K562 (cell line): Measurements from ENCODE around the gene BCL11A. TPM values are rescaled to one million over a fixed set of nuclear protein-coding genes. Genes with fewer than 3 reads are reported as not detected.

Experiments
- ATAC-seq: fragments of 200-7000 bp; cut with Tn5 transposase; 3 replicates; pipeline ENCODE4 v1.9.1; 2020; ENCODE audit warnings: moderate library complexity
- BruUV-seq: library from RNA; stranded (reverse); fragments of 400-500 nt; replicated peaks from 2 replicates; lab custom pipeline; 2021; lab: Mats Ljungman, UMichigan
- CTCF ChIA-PET: fragments of 300-600 bp; formaldehyde crosslinking; extraction: SDS; loops from one replicate; lab custom pipeline; 2021; ENCODE audit warnings: low intra/inter-chr PET ratio; lab: Yijun Ruan, JAX
- POLR2A ChIA-PET: fragments of 300-600, 350-650 bp; sonication (Branson Sonifier 250); formaldehyde crosslinking; extraction: SDS; loops from one replicate; lab custom pipeline; 2021; ENCODE audit warnings: antibody characterized with exemption, inconsistent platforms; lab: Yijun Ruan, JAX
- DNase-seq, 4 experiments: peaks; one replicate each; pipeline versions ENCODE4 v3.0.0 to v3.0.0-alpha.2; 2011 to 2018; ENCODE audit warnings: low spot score in 3 of 4, mixed read lengths in 3 of 4; ENCODE audit errors: extremely low read depth in 1 of 4
- FAIRE-seq: peaks from 2 replicates; lab custom pipeline; 2011; peaks lifted over from hg19 to GRCh38; lab: Jason Lieb, UNC
- H2AFZ ChIP-seq: 2 replicates; pipeline ENCODE4 v1.6.0; 2011; ENCODE audit warnings: low read depth, low read length, control low read depth, inconsistent platforms
- H3K27ac ChIP-seq: fragments of 200-600 bp; 3 replicates; pipeline ENCODE4 v1.8.0; 2011; ENCODE audit warnings: low read depth, mild to moderate bottlenecking, control low read depth, inconsistent platforms, low read length, moderate library complexity, mixed read lengths; ENCODE audit errors: extremely low read depth
- H3K27me3 ChIP-seq, 2 experiments: fragments of 300-600 bp in 1 of 2; 2 replicates in 1 of 2; 3 replicates in 1 of 2; pipeline versions ENCODE4 v1.6.0 to v1.8.0; 2011; ENCODE audit warnings: inconsistent platforms in 2 of 2, low read length in 2 of 2, mild to moderate bottlenecking in 1 of 2, mixed read lengths in 1 of 2, moderate library complexity in 1 of 2; ENCODE audit not compliant: control insufficient read depth in 2 of 2, insufficient read depth in 2 of 2
- H3K36me3 ChIP-seq: fragments of 300-600 bp; 3 replicates; pipeline ENCODE4 v1.8.0; 2011; ENCODE audit warnings: mild to moderate bottlenecking, low read length, inconsistent platforms; ENCODE audit not compliant: control insufficient read depth, insufficient read depth
- H3K4me1 ChIP-seq, 2 experiments: fragments of 200-600 bp in 1 of 2; replicated peaks in 1 of 2; 2 replicates in 1 of 2; 3 replicates in 1 of 2; pipeline versions ENCODE4 v1.5.1 to v1.8.0; 2011; ENCODE audit warnings: inconsistent platforms in 2 of 2, low read length in 2 of 2, mild to moderate bottlenecking in 1 of 2, mixed read lengths in 1 of 2, moderate library complexity in 1 of 2; ENCODE audit not compliant: control insufficient read depth in 2 of 2, insufficient read depth in 2 of 2
- H3K4me2 ChIP-seq: 2 replicates; pipeline ENCODE4 v1.6.1; 2011; ENCODE audit warnings: low read length, control low read depth, inconsistent platforms, mixed read lengths; ENCODE audit not compliant: insufficient read depth
- H3K4me3 ChIP-seq: fragments of 200-600 bp; sonication (generic), shearing (Covaris generic); 2 replicates; pipeline ENCODE4 v1.5.1; 2016; ENCODE audit warnings: control low read depth, inconsistent platforms
- H3K79me2 ChIP-seq: fragments of 200-600 bp; 3 replicates; pipeline ENCODE4 v1.8.0; 2011; ENCODE audit warnings: low read length, inconsistent platforms; ENCODE audit not compliant: control insufficient read depth, insufficient read depth
- H3K9ac ChIP-seq, 2 experiments: 2 replicates each; pipeline versions ENCODE4 v1.6.0 to v1.6.1; 2011; ENCODE audit warnings: low read depth in 2 of 2, low read length in 2 of 2, control low read depth in 1 of 2, inconsistent platforms in 1 of 2, mild to moderate bottlenecking in 1 of 2, mixed read lengths in 1 of 2; ENCODE audit not compliant: insufficient read depth in 1 of 2
- H3K9me1 ChIP-seq: one replicate; pipeline ENCODE4 v1.6.0; 2011; ENCODE audit warnings: inconsistent platforms, mild to moderate bottlenecking, low read length, moderate library complexity; ENCODE audit not compliant: control insufficient read depth, insufficient read depth
- H3K9me3 ChIP-seq: replicated peaks from 2 replicates; pipeline ENCODE4 v1.5.1; 2011; ENCODE audit warnings: low read depth, low read length, inconsistent platforms; ENCODE audit not compliant: control insufficient read depth, insufficient read depth
- H4K20me1 ChIP-seq: replicated peaks from 2 replicates; pipeline ENCODE4 v1.6.1; 2011; ENCODE audit warnings: low read length, inconsistent platforms, mixed read lengths; ENCODE audit not compliant: control insufficient read depth, insufficient read depth
- CAMTA2 ChIP-seq: fragments of 250-450 bp; sonication (Bioruptor Pico); conservative IDR thresholded peaks from 2 replicates; pipeline ENCODE4 v1.5.1; 2022
- HNRNPUL1 ChIP-seq: fragments of 200-400 bp; formaldehyde crosslinking; IDR thresholded peaks from 2 replicates; pipeline ENCODE4 v1.6.1; 2017; ENCODE audit warnings: low read length
- NEUROD1 ChIP-seq: fragments of 150-350 bp; IDR thresholded peaks from 2 replicates; pipeline ENCODE4 v1.6.1; 2014; ENCODE audit warnings: borderline replicate concordance, low read length, low read depth; ENCODE audit not compliant: partially characterized antibody
- POLR2AphosphoS5 ChIP-seq: IDR thresholded peaks from 2 replicates; pipeline ENCODE4 v1.6.1; 2011; ENCODE audit warnings: mild to moderate bottlenecking, low read depth, low read length, moderate library complexity; ENCODE audit not compliant: control insufficient read depth, insufficient read depth
- PTBP1 ChIP-seq: fragments of 200-400 bp; formaldehyde crosslinking; IDR thresholded peaks from 2 replicates; pipeline ENCODE4 v1.6.1; 2017; ENCODE audit warnings: low read depth, low read length
- RBFOX2 ChIP-seq: fragments of 200-400 bp; formaldehyde crosslinking; IDR thresholded peaks from 2 replicates; pipeline ENCODE4 v1.6.1; 2017; ENCODE audit warnings: low read depth, mild to moderate bottlenecking, low read length, moderate library complexity
- SOX6 ChIP-seq: fragments of 450-650 bp; IDR thresholded peaks from 2 replicates; pipeline ENCODE4 v1.6.1; 2014; ENCODE audit warnings: mild to moderate bottlenecking
- ZC3H11A ChIP-seq: IDR thresholded peaks from 2 replicates; pipeline ENCODE4 v1.6.1; 2012; ENCODE audit warnings: low read depth, low read length, improper control_type of control experiment
- ZSCAN29 ChIP-seq: fragments of 450-650 bp; IDR thresholded peaks from 2 replicates; pipeline ENCODE4 v1.6.1; 2017
- WGBS: fragments of 100-300 bp; shearing (Covaris generic); methylation state at CpG from one replicate; pipeline ENCODE4 v1.1.6; 2016; ENCODE audit warnings: low coverage, mixed read lengths; ENCODE audit not compliant: insufficient coverage; ENCODE audit errors: missing lambda C conversion rate; 5-methylcytosine and 5-hydroxymethylcytosine counted together
- in situ Hi-C: fragments of 300-500 bp; cut with MboI; formaldehyde crosslinking; loops from 4 replicates; pipeline ENCODE4 v1.15.0; 2018; ENCODE audit warnings: inconsistent platforms, mixed read lengths
- intact Hi-C: fragments of 100-400 bp; cut with micrococcal nuclease; formaldehyde crosslinking; loops from 2 replicates; pipeline ENCODE4 v1.14.2; 2022
- polyA plus RNA-seq, 8 experiments: library from polyadenylated mRNA; depleted of rRNA in 4 of 8; stranded (reverse) in 5 of 8; unstranded in 3 of 8; fragments of >200 nt; fragmentation: Nextera tagmentation in 2 of 8; fragmentation: Illumina TruSeq in 1 of 8; extraction: Ambion mirVana in 2 of 8; extraction: Trizol in 1 of 8; gene quantifications; 2 replicates each; pipeline versions ENCODE4 v1.2.1 to v1.2.3, GENCODE V29; 2011 to 2014; ENCODE audit warnings: inconsistent platforms in 1 of 8, missing spikeins in 1 of 8
- total RNA-seq, 7 experiments: library from RNA; depleted of rRNA in 6 of 7; stranded (reverse); fragments of >200 nt in 6 of 7; fragmentation: Illumina TruSeq in 2 of 7; extraction: Trizol in 2 of 7; gene quantifications; 2 replicates each; pipeline versions ENCODE4 v1.2.1 to v1.2.3, GENCODE V29; 2011 to 2021; ENCODE audit warnings: low replicate concordance in 1 of 7
- TF ChIP-seq, protein P1 (sequence below), 2 experiments: IDR thresholded peaks; 2 replicates each; pipeline ENCODE4 v1.6.1; 2012; ENCODE audit warnings: improper control_type of control experiment in 2 of 2, low read depth in 2 of 2, low read length in 2 of 2, borderline replicate concordance in 1 of 2
- TF ChIP-seq, protein P2 (sequence below), 2 experiments: fragments of 450-650 bp; formaldehyde crosslinking in 1 of 2; IDR thresholded peaks; 2 replicates each; pipeline versions ENCODE4 v1.4.0 to v1.6.1; 2014 to 2020; ENCODE audit warnings: mild to moderate bottlenecking in 2 of 2, borderline replicate concordance in 1 of 2, low read depth in 1 of 2

The BCL11A gene
- total and polyA plus RNA-seq, 9 of the 15 experiments (the other 6 are each of a cell fraction or from before 2014, with no cell fraction given): 0.13 TPM; not detected in 8

DNA sequence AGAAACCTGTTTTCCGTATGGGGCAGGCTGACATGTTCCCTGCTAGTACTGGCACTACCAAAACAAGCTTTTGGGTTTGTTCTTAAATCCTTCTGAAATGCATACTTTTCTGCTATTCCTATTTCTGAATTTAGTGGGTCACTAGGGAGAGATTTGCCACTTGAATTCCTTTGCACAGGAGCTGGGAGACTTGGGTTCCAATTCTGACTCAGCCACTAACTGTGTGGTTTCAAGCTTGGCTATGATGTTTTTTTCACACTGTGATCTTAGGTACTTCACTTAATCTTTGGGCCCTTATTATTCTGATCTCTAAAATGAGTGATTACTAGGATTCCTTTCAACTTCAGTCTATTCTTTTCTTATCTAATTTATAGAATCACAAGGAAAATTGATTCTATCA, 105.5 kb downstream of the BCL11A start:
- Histone ChIP-seq H3K9ac (no peak overlapping the region), H3K36me3 (no peaks in the 10 kb centered on the region), H3K9me3 (no peaks in the 10 kb centered on the region), H3K27ac (no peak overlapping the region), H3K9me1 (no peaks in the 10 kb centered on the region), H3K4me2 (no peak overlapping the region), H3K4me3 (no peak overlapping the region), H3K79me2 (no peaks in the 10 kb centered on the region), H4K20me1 (no peaks in the 10 kb centered on the region), H3K4me1 (no peaks in the 10 kb centered on the region), H3K27me3 (no peaks in the 10 kb centered on the region; a peak in 1 of 5 replicates), H2AFZ (no peak overlapping the region)
- in situ Hi-C loops (no loop called here), intact Hi-C loops (no loop called here)
- BruUV-seq: no TSS peak
- ATAC-seq: no peak
- no peak for FAIRE-seq
- 0% methylated on average over 1 of the region's 1 CpG for WGBS
- ChIA-PET CTCF (no interaction called here), POLR2A (no interaction called here)
- no peak for DNase-seq
- TF ChIP-seq RBFOX2 (no peak), ZSCAN29 (no peak), ZC3H11A (no peak), NEUROD1 (no peak), PTBP1 (no peak), HNRNPUL1 (no peak), SOX6 (no peak), CAMTA2 (no peak), POLR2AphosphoS5 (no peak)
- TF ChIP-seq, protein P1, sequence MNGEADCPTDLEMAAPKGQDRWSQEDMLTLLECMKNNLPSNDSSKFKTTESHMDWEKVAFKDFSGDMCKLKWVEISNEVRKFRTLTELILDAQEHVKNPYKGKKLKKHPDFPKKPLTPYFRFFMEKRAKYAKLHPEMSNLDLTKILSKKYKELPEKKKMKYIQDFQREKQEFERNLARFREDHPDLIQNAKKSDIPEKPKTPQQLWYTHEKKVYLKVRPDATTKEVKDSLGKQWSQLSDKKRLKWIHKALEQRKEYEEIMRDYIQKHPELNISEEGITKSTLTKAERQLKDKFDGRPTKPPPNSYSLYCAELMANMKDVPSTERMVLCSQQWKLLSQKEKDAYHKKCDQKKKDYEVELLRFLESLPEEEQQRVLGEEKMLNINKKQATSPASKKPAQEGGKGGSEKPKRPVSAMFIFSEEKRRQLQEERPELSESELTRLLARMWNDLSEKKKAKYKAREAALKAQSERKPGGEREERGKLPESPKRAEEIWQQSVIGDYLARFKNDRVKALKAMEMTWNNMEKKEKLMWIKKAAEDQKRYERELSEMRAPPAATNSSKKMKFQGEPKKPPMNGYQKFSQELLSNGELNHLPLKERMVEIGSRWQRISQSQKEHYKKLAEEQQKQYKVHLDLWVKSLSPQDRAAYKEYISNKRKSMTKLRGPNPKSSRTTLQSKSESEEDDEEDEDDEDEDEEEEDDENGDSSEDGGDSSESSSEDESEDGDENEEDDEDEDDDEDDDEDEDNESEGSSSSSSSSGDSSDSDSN (IDR thresholded peaks at IDR 0.05; ENCODE audit: borderline replicate concordance in 1 of 2, low read depth in 2 of 2, low read length in 2 of 2): no peak
- TF ChIP-seq, protein P2, sequence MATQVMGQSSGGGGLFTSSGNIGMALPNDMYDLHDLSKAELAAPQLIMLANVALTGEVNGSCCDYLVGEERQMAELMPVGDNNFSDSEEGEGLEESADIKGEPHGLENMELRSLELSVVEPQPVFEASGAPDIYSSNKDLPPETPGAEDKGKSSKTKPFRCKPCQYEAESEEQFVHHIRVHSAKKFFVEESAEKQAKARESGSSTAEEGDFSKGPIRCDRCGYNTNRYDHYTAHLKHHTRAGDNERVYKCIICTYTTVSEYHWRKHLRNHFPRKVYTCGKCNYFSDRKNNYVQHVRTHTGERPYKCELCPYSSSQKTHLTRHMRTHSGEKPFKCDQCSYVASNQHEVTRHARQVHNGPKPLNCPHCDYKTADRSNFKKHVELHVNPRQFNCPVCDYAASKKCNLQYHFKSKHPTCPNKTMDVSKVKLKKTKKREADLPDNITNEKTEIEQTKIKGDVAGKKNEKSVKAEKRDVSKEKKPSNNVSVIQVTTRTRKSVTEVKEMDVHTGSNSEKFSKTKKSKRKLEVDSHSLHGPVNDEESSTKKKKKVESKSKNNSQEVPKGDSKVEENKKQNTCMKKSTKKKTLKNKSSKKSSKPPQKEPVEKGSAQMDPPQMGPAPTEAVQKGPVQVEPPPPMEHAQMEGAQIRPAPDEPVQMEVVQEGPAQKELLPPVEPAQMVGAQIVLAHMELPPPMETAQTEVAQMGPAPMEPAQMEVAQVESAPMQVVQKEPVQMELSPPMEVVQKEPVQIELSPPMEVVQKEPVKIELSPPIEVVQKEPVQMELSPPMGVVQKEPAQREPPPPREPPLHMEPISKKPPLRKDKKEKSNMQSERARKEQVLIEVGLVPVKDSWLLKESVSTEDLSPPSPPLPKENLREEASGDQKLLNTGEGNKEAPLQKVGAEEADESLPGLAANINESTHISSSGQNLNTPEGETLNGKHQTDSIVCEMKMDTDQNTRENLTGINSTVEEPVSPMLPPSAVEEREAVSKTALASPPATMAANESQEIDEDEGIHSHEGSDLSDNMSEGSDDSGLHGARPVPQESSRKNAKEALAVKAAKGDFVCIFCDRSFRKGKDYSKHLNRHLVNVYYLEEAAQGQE (IDR thresholded peaks at IDR 0.05; ENCODE audit: borderline replicate concordance): no peak
- TF ChIP-seq, protein P2 (CRISPR knock-in tag; IDR thresholded peaks at IDR 0.05; ENCODE audit: low read depth): no peak
